ENCODE results near the gene EFCAB9.
A peak's percentile ranks its signal among the peaks of the same experiment; 100 is the strongest.
"Not testable (repeated sequence)": the region's sequence is repeated elsewhere in the genome, so short reads cannot be mapped to it uniquely, and the experiment has no call there.

Gene EFCAB9

DNA sequence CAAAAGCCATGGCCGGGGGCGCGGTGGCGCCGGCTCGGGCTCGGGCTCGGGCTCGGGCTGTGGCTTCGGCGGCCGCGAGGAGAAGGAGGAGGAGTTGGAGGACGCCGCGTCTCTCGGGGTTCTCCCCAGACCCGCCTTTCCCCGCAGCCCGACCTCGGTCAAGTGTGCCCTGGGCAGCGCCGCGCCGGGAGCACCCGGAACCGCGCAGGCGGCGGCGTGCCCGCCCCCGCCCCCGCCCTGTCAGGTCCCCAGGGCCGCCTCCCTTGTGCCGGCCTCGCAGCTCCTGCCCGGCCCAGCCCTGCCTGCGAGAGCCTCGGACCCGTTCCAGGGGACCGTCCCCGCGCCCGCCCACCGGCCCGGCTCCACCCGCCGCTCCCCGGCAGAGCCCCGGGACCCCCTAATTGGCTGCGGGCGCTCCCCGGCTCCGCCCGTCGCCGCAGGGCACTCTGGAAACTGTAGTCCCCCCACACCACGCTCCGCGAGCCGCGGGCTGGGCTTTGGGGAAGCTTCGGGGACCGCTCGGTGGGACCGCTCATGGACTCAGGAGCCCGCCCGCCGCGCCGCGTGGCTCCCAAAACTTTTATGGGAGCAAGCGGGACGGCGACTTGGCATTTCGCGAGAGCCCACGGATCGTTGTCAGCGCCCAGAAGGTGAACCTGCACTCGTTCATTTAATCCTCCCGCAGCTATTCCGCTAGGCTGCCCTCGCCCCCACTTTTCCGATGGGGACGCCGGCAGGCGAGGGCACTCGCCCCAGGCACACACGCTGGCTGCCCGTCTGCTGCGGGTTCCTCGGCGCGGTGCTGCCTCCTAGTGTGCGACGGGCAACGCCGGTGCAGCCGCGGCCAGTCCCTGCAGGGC lies 5.7 kb upstream of the EFCAB9 start, which contains the start of gene STK10:
Gene STK10, minus strand, starts transcription at position 192 of the 860 bp plus-strand sequence. Its CDS starts 182 bp downstream, at position 10.
- Mint-ChIP-seq H3K27ac (peak within 1 kb of the TSS; percentile 97), H3K27me3 (peaks cover 5% of the 10 kb centered on the region), H3K9me3 (no peaks in the 10 kb centered on the region), H3K4me1 (ENCODE audit: low read depth) (peaks cover 36% of the 10 kb centered on the region), H3K4me3 (peak within 1 kb of the TSS; percentile 100), H3K36me3 (ENCODE audit: low read depth) (peaks cover 47% of the 10 kb centered on the region)
- intact Hi-C loops (cut with micrococcal nuclease) = loop anchor here (1.0 to 5.0 kb wide), 5 partner anchors 38 to 181 kb away; partner anchors contain the start of genes FBXW11 and UBTD2

GRCh38 chr5:172188893-172189692 lies 4.9 kb upstream of the EFCAB9 start:
- Mint-ChIP-seq H3K36me3 (ENCODE audit: low read depth) (peaks cover 39% of the 10 kb centered on the region), H3K27me3 (peaks cover 5% of the 10 kb centered on the region), H3K4me1 (ENCODE audit: low read depth) (peaks cover 31% of the 10 kb centered on the region), H3K4me3 (no peak overlapping the region), H3K27ac (peak overlapping the region; percentile 97), H3K9me3 (no peaks in the 10 kb centered on the region)
- intact Hi-C loops (cut with micrococcal nuclease) = loop anchor here (1.0 to 5.0 kb wide), 5 partner anchors 39 to 182 kb away; partner anchors contain the start of genes FBXW11 and UBTD2

- no peaks in the 10 kb centered on the region for H3K9me3 Mint-ChIP-seq
- H3K27ac Mint-ChIP-seq = no peak overlapping the region
- intact Hi-C loops (cut with micrococcal nuclease) = loop anchor here (2.0 to 10.0 kb wide), 3 partner anchors 93 to 275 kb away; partner anchors contain the start of genes FBXW11 and UBTD2
- H3K36me3 Mint-ChIP-seq (ENCODE audit: low read depth) = peaks cover 32% of the 10 kb centered on the region
- H3K27me3 Mint-ChIP-seq = peaks cover 5% of the 10 kb centered on the region
- no peak overlapping the region for H3K4me3 Mint-ChIP-seq
- peaks cover 24% of the 10 kb centered on the region for H3K4me1 Mint-ChIP-seq (ENCODE audit: low read depth)
Measured at GRCh38 chr5:172189693-172190296, 4.2 kb upstream of the EFCAB9 start.

- intact Hi-C loops (cut with micrococcal nuclease) = loop anchor here (10.0 kb wide), 1 partner anchor 280 kb away; no protein-coding TSS in a partner anchor
- H3K36me3 Mint-ChIP-seq (ENCODE audit: low read depth) = no peaks in the 10 kb centered on the region
- H3K4me3 Mint-ChIP-seq = no peak overlapping the region
- H3K9me3 Mint-ChIP-seq = peaks cover 6% of the 10 kb centered on the region
- H3K27me3 Mint-ChIP-seq = peaks cover 3% of the 10 kb centered on the region
- peaks cover 18% of the 10 kb centered on the region for H3K4me1 Mint-ChIP-seq (ENCODE audit: low read depth)
- H3K27ac Mint-ChIP-seq = no peak overlapping the region
Measured at GRCh38 chr5:172194985-172195774, 1.2 kb downstream of the EFCAB9 start.

- intact Hi-C loops (cut with micrococcal nuclease) = loop anchor here (10.0 kb wide), 1 partner anchor 283 kb away; no protein-coding TSS in a partner anchor
- H3K36me3 Mint-ChIP-seq (ENCODE audit: low read depth); H3K9me3 Mint-ChIP-seq; H3K4me3 Mint-ChIP-seq; H3K27ac Mint-ChIP-seq; H3K27me3 Mint-ChIP-seq: not testable (repeated sequence)
- peaks cover 35% of the 10 kb centered on the region for H3K4me1 Mint-ChIP-seq (ENCODE audit: low read depth)
Measured at GRCh38 chr5:172197775-172198174, 3.8 kb downstream of the EFCAB9 start.

DNA sequence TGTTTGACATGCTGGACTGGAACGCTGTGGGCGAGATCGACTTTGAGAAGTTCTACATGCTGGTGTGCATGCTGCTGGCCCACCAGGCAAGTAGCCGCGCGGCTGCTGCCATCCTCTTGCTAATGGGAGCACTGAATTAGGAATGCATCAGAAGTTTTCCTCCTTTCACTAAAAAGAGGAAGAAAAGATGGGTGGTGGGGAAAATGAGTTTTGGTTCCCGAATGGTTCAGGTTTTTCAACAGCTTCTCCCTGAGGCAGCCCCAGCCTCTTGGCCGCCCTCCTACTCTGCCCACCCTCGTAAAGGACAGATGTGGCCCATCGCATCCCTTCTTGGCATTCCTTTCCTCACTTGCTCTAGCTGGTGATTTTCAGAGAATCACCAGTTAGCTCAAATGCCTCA lies 5.5 kb downstream of the EFCAB9 start:
- Mint-ChIP-seq H3K4me1 (ENCODE audit: low read depth) (peaks cover 46% of the 10 kb centered on the region), H3K27me3 (peaks cover 3% of the 10 kb centered on the region), H3K9me3 (peaks cover 6% of the 10 kb centered on the region), H3K27ac (peak overlapping the region; percentile 70), H3K36me3 (ENCODE audit: low read depth) (no peaks in the 10 kb centered on the region), H3K4me3 (peak overlapping the region; percentile 53)
- intact Hi-C loops (cut with micrococcal nuclease) = loop anchor here (10.0 kb wide), 1 partner anchor 285 kb away; no protein-coding TSS in a partner anchor

GRCh38 chr5:172200476-172200875 lies 6.5 kb downstream of the EFCAB9 start:
- Mint-ChIP-seq H3K36me3 (ENCODE audit: low read depth) (no peaks in the 10 kb centered on the region), H3K4me3 (peak overlapping the region; percentile 4), H3K9me3 (peaks cover 6% of the 10 kb centered on the region), H3K27ac (peak overlapping the region; percentile 70), H3K4me1 (ENCODE audit: low read depth) (peaks cover 46% of the 10 kb centered on the region), H3K27me3 (peaks cover 3% of the 10 kb centered on the region)
- intact Hi-C loops (cut with micrococcal nuclease) = no loop called here

GRCh38 chr5:172205984-172206383 lies 12.0 kb downstream of the EFCAB9 start:
- H3K27ac Mint-ChIP-seq; H3K4me3 Mint-ChIP-seq; intact Hi-C loops (cut with micrococcal nuclease); H3K27me3 Mint-ChIP-seq; H3K9me3 Mint-ChIP-seq: not testable (repeated sequence)
- Mint-ChIP-seq H3K36me3 (ENCODE audit: low read depth) (peaks cover 29% of the 10 kb centered on the region), H3K4me1 (ENCODE audit: low read depth) (peaks cover 42% of the 10 kb centered on the region)

DNA sequence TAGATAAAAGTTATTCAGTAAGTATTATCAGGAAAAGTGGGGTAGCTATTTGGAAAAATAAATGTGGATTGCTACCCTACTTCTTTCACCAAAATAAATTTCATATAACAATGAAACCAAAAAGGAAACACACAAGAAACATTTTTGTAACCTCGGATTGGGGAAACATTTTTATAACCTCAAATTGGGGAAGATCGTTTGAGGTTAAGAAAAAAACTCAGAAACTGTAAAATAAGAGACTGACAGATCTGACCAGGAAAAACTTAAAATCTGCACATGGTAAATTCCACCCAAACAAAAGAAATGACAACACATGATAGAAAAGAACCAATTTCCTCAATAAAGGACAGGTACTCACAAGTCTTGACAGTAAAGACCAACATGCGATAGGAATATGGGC lies 13.5 kb downstream of the EFCAB9 start:
- intact Hi-C loops (cut with micrococcal nuclease) = no loop called here

DNA sequence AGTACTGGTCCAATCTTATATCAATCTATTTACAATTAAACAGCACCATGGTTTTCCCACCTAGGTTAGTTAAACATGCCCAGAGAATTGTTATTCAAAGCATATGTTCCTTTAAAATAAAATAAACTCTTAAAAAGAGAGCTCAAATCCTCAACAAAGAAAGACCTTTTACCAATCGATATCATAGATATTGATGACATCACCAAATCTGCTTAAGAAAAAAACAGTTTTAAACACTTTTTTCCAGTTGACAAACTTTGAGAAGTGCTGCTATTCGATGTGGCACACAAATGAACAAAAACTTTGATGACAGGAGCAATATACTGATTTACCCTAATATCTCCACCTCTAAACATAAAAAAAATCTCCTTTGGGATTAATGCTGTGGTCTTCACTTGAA lies 15.7 kb downstream of the EFCAB9 start:
- Mint-ChIP-seq H3K27me3 (no peaks in the 10 kb centered on the region), H3K4me1 (ENCODE audit: low read depth) (peaks cover 22% of the 10 kb centered on the region), H3K36me3 (ENCODE audit: low read depth) (peaks cover 60% of the 10 kb centered on the region), H3K9me3 (no peaks in the 10 kb centered on the region), H3K27ac (no peak overlapping the region), H3K4me3 (no peak overlapping the region)
- intact Hi-C loops (cut with micrococcal nuclease) = no loop called here

More for the DNA sequence above, 13.5 kb downstream of the EFCAB9 start:
- Mint-ChIP-seq H3K9me3 (no peaks in the 10 kb centered on the region), H3K27me3 (no peaks in the 10 kb centered on the region), H3K36me3 (ENCODE audit: low read depth) (peaks cover 41% of the 10 kb centered on the region), H3K4me3 (no peak overlapping the region), H3K27ac (peak overlapping the region; percentile 42), H3K4me1 (ENCODE audit: low read depth) (peaks cover 33% of the 10 kb centered on the region)

GRCh38 chr5:172211676-172212075 lies 17.7 kb downstream of the EFCAB9 start:
- Mint-ChIP-seq H3K36me3 (ENCODE audit: low read depth) (peaks cover 80% of the 10 kb centered on the region), H3K4me3 (no peak overlapping the region), H3K27ac (no peak overlapping the region), H3K27me3 (no peaks in the 10 kb centered on the region), H3K4me1 (ENCODE audit: low read depth) (peaks cover 30% of the 10 kb centered on the region), H3K9me3 (no peaks in the 10 kb centered on the region)
- intact Hi-C loops (cut with micrococcal nuclease) = no loop called here

DNA sequence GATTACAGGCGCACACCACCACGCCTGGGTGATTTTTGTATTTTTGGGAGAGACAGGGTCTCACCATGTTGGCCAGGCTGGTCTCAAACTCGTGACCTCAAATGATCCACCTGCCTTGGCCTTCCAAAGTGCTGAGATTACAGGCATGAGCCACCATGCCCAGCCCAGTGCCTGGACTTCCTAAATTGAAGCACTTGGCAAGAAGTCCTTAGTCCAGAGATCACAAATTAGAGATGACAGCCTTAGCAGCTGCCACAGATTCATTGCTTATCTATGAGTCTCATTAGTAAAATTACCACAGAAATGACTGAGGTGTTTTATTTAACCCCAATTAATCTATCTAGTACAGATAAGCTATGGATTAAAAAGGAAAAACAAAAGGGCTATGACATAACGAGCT lies 19.2 kb downstream of the EFCAB9 start:
- Mint-ChIP-seq H3K27me3 (no peaks in the 10 kb centered on the region), H3K9me3 (no peaks in the 10 kb centered on the region), H3K4me3 (no peak overlapping the region), H3K36me3 (ENCODE audit: low read depth) (peaks cover 84% of the 10 kb centered on the region), H3K4me1 (ENCODE audit: low read depth) (peaks cover 18% of the 10 kb centered on the region), H3K27ac (no peak overlapping the region)
- intact Hi-C loops (cut with micrococcal nuclease) = no loop called here

DNA sequence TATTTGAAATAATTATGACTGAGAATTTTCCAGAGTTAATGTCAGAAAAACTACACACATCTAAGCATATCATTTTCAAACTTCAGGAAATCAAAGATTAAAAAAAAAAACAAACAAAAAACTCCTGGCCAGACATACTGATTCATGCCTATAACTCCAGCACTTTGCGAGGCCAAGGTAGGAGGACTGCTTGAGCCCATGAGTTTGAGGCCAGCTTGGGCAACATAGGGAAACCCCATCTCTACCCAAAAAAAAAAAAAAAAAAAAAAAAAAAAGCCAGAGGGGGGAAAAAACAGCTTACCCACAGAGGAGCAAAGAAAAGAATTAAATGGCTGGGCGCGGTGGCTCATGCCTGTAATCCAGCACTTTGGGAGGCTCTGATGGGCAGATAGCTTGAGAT lies 22.4 kb downstream of the EFCAB9 start:
- no peak overlapping the region for H3K4me3 Mint-ChIP-seq
- H3K27ac Mint-ChIP-seq = no peak overlapping the region
- H3K9me3 Mint-ChIP-seq = no peaks in the 10 kb centered on the region
- intact Hi-C loops (cut with micrococcal nuclease) = no loop called here
- H3K36me3 Mint-ChIP-seq (ENCODE audit: low read depth) = peaks cover 92% of the 10 kb centered on the region
- H3K27me3 Mint-ChIP-seq = no peaks in the 10 kb centered on the region
- H3K4me1 Mint-ChIP-seq (ENCODE audit: low read depth) = peaks cover 17% of the 10 kb centered on the region
